Right lobe of liver (tissue), 6 donors: ENCODE results near the gene CBR4. TPM values are rescaled to one million over a fixed set of nuclear protein-coding genes. Genes with fewer than 3 reads are reported as not detected.

Experiments
- ATAC-seq, 4 donors: fragments of 200-7000 bp; cut with Tn5 transposase; one replicate each; pipeline ENCODE4 v1.9.1; 2020; ENCODE audit warnings: mild to moderate bottlenecking in 4 of 4, moderate library complexity in 4 of 4
- DNase-seq, 3 donors: peaks; one replicate each; pipeline ENCODE4 v3.0.0-alpha.2; 2020
- H3K27ac ChIP-seq, 3 donors: fragments of 200-600 bp; one replicate each; pipeline ENCODE4 v1.8.0; 2022
- H3K27me3 ChIP-seq, 2 donors: fragments of 200-600 bp; one replicate each; pipeline ENCODE4 v1.8.0; 2022
- H3K36me3 ChIP-seq, 4 donors: fragments of 200-600 bp; sonication (generic) in 1 of 4; one replicate each; pipeline versions ENCODE4 v1.5.1 to v1.8.0; 2017 to 2022; ENCODE audit warnings: control low read depth in 1 of 4
- H3K4me1 ChIP-seq, 4 donors: fragments of 200-600 bp; sonication (generic) in 1 of 4; one replicate each; pipeline versions ENCODE4 v1.5.1 to v1.8.0; 2017 to 2022; ENCODE audit warnings: control low read depth in 1 of 4
- H3K4me3 ChIP-seq, 3 donors: fragments of 200-600 bp; one replicate each; pipeline ENCODE4 v1.8.0; 2022
- H3K9me3 ChIP-seq, 4 donors: fragments of 200-600 bp; sonication (generic) in 1 of 4; one replicate each; pipeline versions ENCODE4 v1.5.1 to v1.8.0; 2017 to 2022; ENCODE audit warnings: control low read depth in 1 of 4
- POLR2A ChIP-seq: fragments of 450-650 bp; IDR thresholded peaks from one replicate; pipeline ENCODE4 v1.6.1; 2017; ENCODE audit warnings: antibody characterized with exemption, mild to moderate bottlenecking
- WGBS: methylation state at CpG from one replicate; pipeline ENCODE4 v1.1.6; 2018; ENCODE audit warnings: low coverage, low lambda C conversion rate; ENCODE audit not compliant: insufficient coverage; ENCODE audit errors: missing lambda C conversion rate; 5-methylcytosine and 5-hydroxymethylcytosine counted together
- intact Hi-C, 2 donors: fragments of 100-400 bp; cut with DNase I; formaldehyde crosslinking; loops; one replicate each; pipeline versions ENCODE4 v1.11.2 to v1.14.1; 2022
- total RNA-seq, 6 experiments: library from RNA; depleted of rRNA in 2 of 6; stranded (reverse); fragments of >200 nt in 2 of 6; fragmentation: NEBNext Ultra II Directional in 3 of 6; extraction: Animal tissue kit (Norgen Biotek cat#: 25700) in 3 of 6; gene quantifications; one replicate each; pipeline versions ENCODE4 v1.1.0 to v1.2.4, GENCODE V29; 2016 to 2023
- TF ChIP-seq, protein P1 (sequence below), 4 donors: fragments of 200-600 bp in 3 of 4; fragments of 450-650 bp in 1 of 4; IDR thresholded peaks; one replicate each; pipeline versions ENCODE4 v1.5.1 to v1.8.0; 2016 to 2022; ENCODE audit warnings: antibody characterized with exemption in 4 of 4, mild to moderate bottlenecking in 2 of 4
- donor health status: DM: no; HTN: yes; CAD: no.
- donor health status: DM: no; HTN: no; CAD: no.
- donor health status: DM: no; HTN: no; CAD: no.
- donor health status: DM: no; HTN: yes; CAD: no.
- donor health status: DM: no; HTN: yes; CAD: no.

CBR4 gene
- total RNA-seq, 6 experiments from 2014 or later = 20.3 to 41.5 (median 22.7) TPM

DNA sequence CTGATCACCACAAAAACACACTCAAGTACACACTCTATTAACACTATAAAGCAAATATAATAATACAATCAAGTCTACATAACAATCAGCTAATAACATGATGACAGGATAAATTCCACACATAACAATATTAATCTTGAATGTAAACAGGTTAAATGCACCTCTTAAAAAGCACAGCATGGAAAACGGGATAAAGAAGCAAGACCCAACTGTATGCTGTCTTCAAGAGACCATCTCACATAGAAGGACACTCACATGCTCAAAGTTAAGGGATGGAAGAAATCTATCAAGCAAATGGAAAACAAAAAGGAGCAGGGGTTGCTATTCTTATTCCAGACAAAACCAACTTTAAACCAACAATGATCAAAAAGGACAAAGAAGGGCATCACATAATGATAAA is 28.1 kb downstream of the CBR4 start:
- ATAC-seq (no peak), DNase-seq (no peak)
- Histone ChIP-seq H3K27me3 (no peaks in the 10 kb centered on the region), H3K4me3 (no peak overlapping the region), H3K27ac (no peak overlapping the region), H3K4me1 (no peaks in the 10 kb centered on the region), H3K9me3 (no peaks in the 10 kb centered on the region), H3K36me3 (peaks cover 0 to 10% (median 5%) of the 10 kb centered on the region in 4 donors)
- 100% methylated on average over 1 of the region's 1 CpG for WGBS
- intact Hi-C loops = no loop called here
- TF ChIP-seq, protein P1, sequence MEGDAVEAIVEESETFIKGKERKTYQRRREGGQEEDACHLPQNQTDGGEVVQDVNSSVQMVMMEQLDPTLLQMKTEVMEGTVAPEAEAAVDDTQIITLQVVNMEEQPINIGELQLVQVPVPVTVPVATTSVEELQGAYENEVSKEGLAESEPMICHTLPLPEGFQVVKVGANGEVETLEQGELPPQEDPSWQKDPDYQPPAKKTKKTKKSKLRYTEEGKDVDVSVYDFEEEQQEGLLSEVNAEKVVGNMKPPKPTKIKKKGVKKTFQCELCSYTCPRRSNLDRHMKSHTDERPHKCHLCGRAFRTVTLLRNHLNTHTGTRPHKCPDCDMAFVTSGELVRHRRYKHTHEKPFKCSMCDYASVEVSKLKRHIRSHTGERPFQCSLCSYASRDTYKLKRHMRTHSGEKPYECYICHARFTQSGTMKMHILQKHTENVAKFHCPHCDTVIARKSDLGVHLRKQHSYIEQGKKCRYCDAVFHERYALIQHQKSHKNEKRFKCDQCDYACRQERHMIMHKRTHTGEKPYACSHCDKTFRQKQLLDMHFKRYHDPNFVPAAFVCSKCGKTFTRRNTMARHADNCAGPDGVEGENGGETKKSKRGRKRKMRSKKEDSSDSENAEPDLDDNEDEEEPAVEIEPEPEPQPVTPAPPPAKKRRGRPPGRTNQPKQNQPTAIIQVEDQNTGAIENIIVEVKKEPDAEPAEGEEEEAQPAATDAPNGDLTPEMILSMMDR (IDR thresholded peaks at IDR 0.05) = no peak
- TF ChIP-seq POLR2A = no peak

DNA sequence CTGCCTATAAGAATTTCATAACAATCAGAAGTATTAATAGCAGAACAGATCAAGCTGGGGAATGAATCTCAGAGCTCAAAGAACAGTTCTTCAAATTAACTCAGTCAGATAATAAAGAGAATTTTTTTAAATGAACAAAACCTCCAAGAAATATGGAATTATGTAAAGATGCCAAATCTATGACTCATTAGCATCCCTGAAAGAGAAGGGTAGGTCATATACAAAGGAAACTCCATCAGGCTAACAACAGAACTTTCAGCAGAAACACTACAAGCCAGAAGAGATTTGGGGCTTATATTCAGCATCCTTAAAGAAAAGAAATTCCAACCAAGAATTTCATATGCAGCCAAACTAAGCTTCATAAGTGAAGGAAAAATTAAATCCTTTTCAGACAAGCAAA is 28.6 kb downstream of the CBR4 start:
- no peak for ATAC-seq
- intact Hi-C loops = no loop called here
- Histone ChIP-seq H3K4me3 (no peak overlapping the region), H3K27me3 (no peaks in the 10 kb centered on the region), H3K4me1 (no peaks in the 10 kb centered on the region), H3K27ac (no peak overlapping the region), H3K9me3 (no peaks in the 10 kb centered on the region), H3K36me3 (peaks cover 0 to 10% (median 3%) of the 10 kb centered on the region in 4 donors)
- DNase-seq = no peak
- TF ChIP-seq, protein P1 (IDR thresholded peaks at IDR 0.05) = no peak
- TF ChIP-seq POLR2A = no peak

DNA sequence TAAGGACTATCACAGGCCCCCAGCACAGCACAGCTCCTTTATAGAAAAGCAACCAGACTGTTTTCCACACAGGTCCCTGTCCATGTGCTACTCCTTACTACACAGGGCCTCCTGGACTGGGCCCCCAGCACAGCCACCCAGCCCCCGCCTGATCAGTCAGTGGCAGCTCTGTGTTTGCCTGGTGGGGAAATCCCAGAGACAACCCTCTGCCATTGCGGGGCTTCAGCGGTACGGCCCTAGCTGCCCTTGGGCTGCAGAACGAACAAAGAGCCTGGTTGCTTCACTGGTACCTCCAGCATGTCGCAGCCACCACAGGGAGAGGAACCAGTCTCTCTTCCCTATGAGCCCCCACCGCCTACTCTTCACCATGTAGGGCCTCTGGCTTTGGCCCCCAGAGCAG is 30.7 kb downstream of the CBR4 start:
- H3K4me3 ChIP-seq = no peak overlapping the region
- DNase-seq = no peak
- H3K27ac ChIP-seq = no peak overlapping the region
- intact Hi-C loops = no loop called here
- no peaks in the 10 kb centered on the region for H3K9me3 ChIP-seq
- 50% methylated on average over 2 of the region's 7 CpGs for WGBS
- TF ChIP-seq POLR2A = no peak
- TF ChIP-seq, protein P1 (IDR thresholded peaks at IDR 0.05) = no peak
- peak in 1 of 4 donors; percentile 29 for ATAC-seq
- H3K36me3 ChIP-seq = peaks cover 0 to 9% (median 0%) of the 10 kb centered on the region in 4 donors
- no peaks in the 10 kb centered on the region for H3K27me3 ChIP-seq
- H3K4me1 ChIP-seq = no peaks in the 10 kb centered on the region

DNA sequence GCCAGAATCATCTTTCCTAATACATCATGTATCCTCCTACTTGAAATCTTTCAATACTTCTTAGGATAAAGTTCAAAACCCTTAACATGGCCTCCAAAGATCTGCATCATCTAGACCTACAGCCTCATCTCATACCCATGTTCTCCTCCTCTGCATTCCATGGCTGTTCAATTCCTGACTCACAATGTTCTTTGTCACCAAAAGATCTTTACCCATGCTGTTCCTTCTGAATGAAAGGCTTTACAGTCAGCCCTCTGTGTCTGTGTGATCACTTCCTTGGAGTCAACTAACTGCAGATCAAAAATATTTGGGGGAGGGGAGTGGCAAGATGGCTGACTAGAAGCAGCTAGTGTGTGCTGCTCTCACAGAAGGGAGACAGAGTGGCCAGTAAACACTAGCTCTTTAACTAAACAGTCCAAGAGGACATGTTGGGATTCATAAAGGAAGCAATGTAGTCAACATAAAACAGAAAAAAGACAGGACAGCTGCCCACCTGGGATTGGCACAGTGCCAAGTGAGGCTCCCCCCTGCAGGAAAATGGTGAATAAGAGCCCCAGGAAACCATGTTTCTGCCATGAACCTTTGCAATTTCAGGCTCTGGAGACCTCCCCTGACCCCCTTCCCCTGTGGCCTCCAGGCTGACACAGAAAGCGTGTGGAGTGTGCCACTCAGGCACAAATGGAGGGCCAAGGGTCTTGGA is 31.9 kb downstream of the CBR4 start:
- ATAC-seq = no peak
- WGBS = no CpG with 5 or more reads among the region's 1 CpG
- H3K9me3 ChIP-seq = no peaks in the 10 kb centered on the region

More for the DNA sequence above, 31.9 kb downstream of the CBR4 start:
- no peak for DNase-seq
- peaks cover 0 to 9% (median 0%) of the 10 kb centered on the region in 4 donors for H3K36me3 ChIP-seq
- no peaks in the 10 kb centered on the region for H3K27me3 ChIP-seq
- no peaks in the 10 kb centered on the region for H3K4me1 ChIP-seq
- intact Hi-C loops = no loop called here
- H3K27ac ChIP-seq = no peak overlapping the region
- no peak for TF ChIP-seq POLR2A
- TF ChIP-seq, protein P1 (IDR thresholded peaks at IDR 0.05) = no peak
- no peak overlapping the region for H3K4me3 ChIP-seq
